ENCODE results near the gene GTF2H4. TPM values are rescaled to one million over a fixed set of nuclear protein-coding genes. Genes with fewer than 3 reads are reported as not detected.

The GTF2H4 gene
- total RNA-seq, 2 experiments from 2014 or later, result 30.5 to 48.7 TPM

GRCh38 chr6:30942338-30943060 lies 34.5 kb downstream of the GTF2H4 start:
- no peak for TF ChIP-seq EZH2phosphoT487 (IDR thresholded peaks at IDR 0.05; ENCODE audit: borderline replicate concordance, low read depth, low read length)
- no peak for TF ChIP-seq CTCF (conservative IDR thresholded peaks at IDR 0.05; ENCODE audit: low read length)
- Histone ChIP-seq H3K27ac (ENCODE audit: low read depth, low read length, poor library complexity, severe bottlenecking) (no peak overlapping the region), H3K4me2 (ENCODE audit: low read length) (no peak overlapping the region), H3K36me3 (ENCODE audit: insufficient read depth, low read length) (no peaks in the 10 kb centered on the region), H3K9me2 (ENCODE audit: insufficient read depth, low read length) (no peaks in the 10 kb centered on the region), H4K20me1 (ENCODE audit: insufficient read depth, low read length) (no peaks in the 10 kb centered on the region), H3K79me2 (ENCODE audit: insufficient read depth, low read depth, low read length) (no peaks in the 10 kb centered on the region), H2AFZ (ENCODE audit: low read length) (no peak overlapping the region), H3K4me3 (ENCODE audit: low read depth, low read length, poor library complexity, severe bottlenecking) (no peak overlapping the region), H3K9me3 (ENCODE audit: low read length) (no peaks in the 10 kb centered on the region), H3K4me1 (ENCODE audit: insufficient read depth, low read length, poor library complexity, severe bottlenecking) (no peaks in the 10 kb centered on the region)
- CTCF ChIA-PET (ENCODE audit: unreplicated experiment), result no interaction called here
- no TSS peak for BruUV-seq (replicated peaks)
- POLR2A ChIA-PET, result no interaction called here
- DNase-seq (ENCODE audit: low spot score), result no peak
- intact Hi-C loops (cut with micrococcal nuclease; ENCODE audit: unreplicated experiment), result no loop called here

GRCh38 chr6:30944051-30944450 lies 36.0 kb downstream of the GTF2H4 start:
- Histone ChIP-seq H3K4me2 (ENCODE audit: low read length) (no peak overlapping the region), H2AFZ (ENCODE audit: low read length) (no peak overlapping the region), H3K27ac (ENCODE audit: low read depth, low read length, poor library complexity, severe bottlenecking) (no peak overlapping the region), H3K36me3 (ENCODE audit: insufficient read depth, low read length) (no peaks in the 10 kb centered on the region), H3K9me3 (ENCODE audit: low read length) (no peaks in the 10 kb centered on the region), H3K4me3 (ENCODE audit: low read depth, low read length, poor library complexity, severe bottlenecking) (no peak overlapping the region), H3K4me1 (ENCODE audit: insufficient read depth, low read length, poor library complexity, severe bottlenecking) (no peaks in the 10 kb centered on the region), H3K79me2 (ENCODE audit: insufficient read depth, low read depth, low read length) (no peaks in the 10 kb centered on the region), H4K20me1 (ENCODE audit: insufficient read depth, low read length) (no peaks in the 10 kb centered on the region), H3K9me2 (ENCODE audit: insufficient read depth, low read length) (no peaks in the 10 kb centered on the region)
- intact Hi-C loops (cut with micrococcal nuclease; ENCODE audit: unreplicated experiment), result no loop called here
- CTCF ChIA-PET (ENCODE audit: unreplicated experiment), result no interaction called here
- POLR2A ChIA-PET, result no interaction called here
- DNase-seq (ENCODE audit: low spot score), result no peak
- no TSS peak for BruUV-seq (replicated peaks)
- TF ChIP-seq CTCF (conservative IDR thresholded peaks at IDR 0.05; ENCODE audit: low read length), result no peak
- no peak for TF ChIP-seq EZH2phosphoT487 (IDR thresholded peaks at IDR 0.05; ENCODE audit: borderline replicate concordance, low read depth, low read length)

GRCh38 chr6:30945281-30945680 lies 37.3 kb downstream of the GTF2H4 start:
- no peaks in the 10 kb centered on the region for H3K79me2 ChIP-seq (ENCODE audit: insufficient read depth, low read depth, low read length)
- H3K27ac ChIP-seq (ENCODE audit: low read depth, low read length, poor library complexity, severe bottlenecking), result no peak overlapping the region
- BruUV-seq (replicated peaks), result no TSS peak
- ChIA-PET CTCF (ENCODE audit: unreplicated experiment) (no interaction called here), POLR2A (interaction anchor here (0.5 kb wide), 1 partner anchor 121 kb away, joined by 3 read pairs; no protein-coding TSS in a partner anchor)
- intact Hi-C loops (cut with micrococcal nuclease; ENCODE audit: unreplicated experiment), result no loop called here
- no peaks in the 10 kb centered on the region for H3K9me3 ChIP-seq (ENCODE audit: low read length)
- H3K36me3 ChIP-seq (ENCODE audit: insufficient read depth, low read length), result no peaks in the 10 kb centered on the region
- no peak overlapping the region for H3K4me2 ChIP-seq (ENCODE audit: low read length)
- no peak overlapping the region for H3K4me3 ChIP-seq (ENCODE audit: low read depth, low read length, poor library complexity, severe bottlenecking)
- no peaks in the 10 kb centered on the region for H4K20me1 ChIP-seq (ENCODE audit: insufficient read depth, low read length)
- no peak for TF ChIP-seq EZH2phosphoT487 (IDR thresholded peaks at IDR 0.05; ENCODE audit: borderline replicate concordance, low read depth, low read length)
- no peak for DNase-seq (ENCODE audit: low spot score)
- H2AFZ ChIP-seq (ENCODE audit: low read length), result no peak overlapping the region
- no peaks in the 10 kb centered on the region for H3K9me2 ChIP-seq (ENCODE audit: insufficient read depth, low read length)
- no peaks in the 10 kb centered on the region for H3K4me1 ChIP-seq (ENCODE audit: insufficient read depth, low read length, poor library complexity, severe bottlenecking)
